ENCODE measurements around the gene RASA4B.

The RASA4B gene

DNA sequence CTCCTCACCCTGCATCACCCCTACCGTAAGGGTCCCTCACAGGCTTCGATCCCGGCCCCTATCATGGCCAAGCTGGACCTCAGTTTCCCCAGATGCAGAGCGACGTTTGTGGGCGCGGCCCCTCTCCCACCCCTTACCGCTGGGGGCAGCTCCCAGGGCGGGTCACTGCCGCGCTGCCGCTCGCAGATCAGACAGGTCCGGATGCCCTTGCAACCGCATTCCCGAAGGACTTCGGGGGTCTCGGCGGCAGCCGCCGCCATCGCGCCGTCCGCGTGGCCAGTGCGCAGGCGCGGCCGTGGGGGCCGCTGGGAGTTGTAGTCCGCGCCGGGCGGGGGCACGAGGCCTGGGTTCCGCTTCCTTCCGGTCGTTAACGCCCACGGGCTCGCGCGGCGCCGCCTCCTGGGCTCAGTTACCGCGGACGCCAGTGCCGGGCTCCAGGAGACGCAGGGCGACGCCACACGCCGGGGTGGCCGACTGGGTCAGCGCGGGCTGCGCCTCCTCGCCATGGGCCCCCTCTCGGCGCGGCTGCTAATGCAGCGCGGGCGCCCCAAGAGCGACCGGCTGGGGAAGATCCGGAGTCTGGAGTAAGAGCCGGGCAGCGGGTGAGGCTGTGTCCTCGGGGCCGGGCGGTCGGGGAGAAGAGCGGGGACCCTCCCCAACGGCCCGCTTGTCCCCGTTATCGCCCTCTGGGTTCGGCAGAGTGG is 52.8 kb downstream of the RASA4B start, which contains the start of the genes ALKBH4 and LRWD1:
Gene ALKBH4, minus strand, starts transcription at position 287 of the 704 bp plus-strand sequence. Its CDS starts 27 bp downstream, at position 260.
Gene LRWD1, plus strand, starts transcription at position 408 of the 704 bp plus-strand sequence. Its CDS starts 97 bp downstream, at position 505.
- peak within 1 kb of the TSS; percentile 75 for H3K27ac ChIP-seq (ENCODE audit: low read depth, low read length)
- H3K4me2 ChIP-seq (ENCODE audit: low read depth, low read length, poor library complexity, severe bottlenecking), result peak within 1 kb of the TSS; percentile 73
- peaks cover 17% of the 10 kb centered on the region; the same call in 1 of the 2 replicates for H3F3A ChIP-seq (ENCODE audit: insufficient read depth)
- no peaks in the 10 kb centered on the region; the same call in 1 of the 2 replicates for H4K20me1 ChIP-seq (ENCODE audit: low read depth, low read length)
- H3K4me3 ChIP-seq (ENCODE audit: insufficient read depth, low read length, poor library complexity, severe bottlenecking), result peak within 1 kb of the TSS; percentile 89
- H3K9me2 ChIP-seq (replicated peaks; ENCODE audit: insufficient read depth, low read length), result no peaks in the 10 kb centered on the region
- no peaks in the 10 kb centered on the region for H3K9me3 ChIP-seq (ENCODE audit: insufficient read depth, low read length)
- no peaks in the 10 kb centered on the region for H3K36me3 ChIP-seq (ENCODE audit: low read length)
- H3K79me2 ChIP-seq (ENCODE audit: insufficient read depth, low read length), result peaks cover 32% of the 10 kb centered on the region
- H2AFZ ChIP-seq (ENCODE audit: low read depth, low read length, severe bottlenecking), result peak within 1 kb of the TSS; percentile 82
- H3K27me3 ChIP-seq (ENCODE audit: low read length), result no peaks in the 10 kb centered on the region
- TF ChIP-seq EZH2phosphoT487 (conservative IDR thresholded peaks at IDR 0.05; ENCODE audit: low read length) (no peak), CTCF (IDR thresholded peaks at IDR 0.05; ENCODE audit: insufficient read depth, low read length, poor library complexity, severe bottlenecking) (no peak)
- peak within 1 kb of the TSS; percentile 87 for H3K9ac ChIP-seq (ENCODE audit: low read length)

DNA sequence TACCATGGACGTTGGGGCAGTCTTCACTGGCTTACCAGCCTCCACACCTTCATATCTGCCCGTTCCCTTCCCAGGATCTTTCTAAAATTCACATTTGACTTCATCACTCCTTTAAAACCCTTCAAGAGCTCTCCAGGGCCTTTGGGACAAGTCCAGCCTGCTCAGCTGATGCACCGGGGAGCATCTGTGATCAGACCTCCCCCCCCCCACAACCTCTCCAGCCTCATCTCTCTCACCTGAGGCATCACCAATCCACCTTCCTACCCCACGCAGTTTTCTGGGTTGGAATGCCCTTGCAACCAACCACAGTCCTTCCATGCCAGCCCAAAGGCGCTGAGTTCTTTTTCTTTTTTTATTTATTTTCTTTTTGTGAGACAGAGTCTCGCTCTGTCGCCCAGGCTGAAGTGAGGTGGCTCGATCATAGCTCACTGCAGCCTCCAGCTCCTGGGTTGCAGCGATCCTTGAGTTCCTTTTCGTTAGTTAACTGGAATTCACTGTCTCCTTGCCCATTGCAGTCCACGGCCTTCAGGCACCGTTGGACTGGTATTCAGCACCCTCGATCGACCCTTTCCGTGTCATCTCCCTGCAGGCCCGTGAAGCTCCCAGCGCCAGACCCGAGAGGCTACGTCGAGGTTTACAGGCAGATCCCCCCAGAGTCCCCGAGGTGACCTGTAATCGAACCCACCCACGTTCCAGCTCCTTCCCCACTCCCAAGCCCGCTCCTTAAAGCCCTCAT is 53.6 kb downstream of the RASA4B start:
- H3K4me2 ChIP-seq (ENCODE audit: low read depth, low read length, poor library complexity, severe bottlenecking), result peak overlapping the region; percentile 73
- H3F3A ChIP-seq (ENCODE audit: insufficient read depth), result peaks cover 17% of the 10 kb centered on the region; the same call in 1 of the 2 replicates
- H3K79me2 ChIP-seq (ENCODE audit: insufficient read depth, low read length), result peaks cover 32% of the 10 kb centered on the region
- H3K36me3 ChIP-seq (ENCODE audit: low read length), result no peaks in the 10 kb centered on the region
- H3K9me3 ChIP-seq (ENCODE audit: insufficient read depth, low read length), result no peaks in the 10 kb centered on the region
- H3K27ac ChIP-seq (ENCODE audit: low read depth, low read length), result 0 out of 2 replicates have a peak overlapping the region, but pooled peaks have one; percentile 26
- H3K9ac ChIP-seq (ENCODE audit: low read length), result peak overlapping the region; percentile 87
- no peaks in the 10 kb centered on the region for H3K27me3 ChIP-seq (ENCODE audit: low read length)
- H3K4me3 ChIP-seq (ENCODE audit: insufficient read depth, low read length, poor library complexity, severe bottlenecking), result peak overlapping the region; percentile 89
- peak overlapping the region; percentile 82 for H2AFZ ChIP-seq (ENCODE audit: low read depth, low read length, severe bottlenecking)
- TF ChIP-seq CTCF (IDR thresholded peaks at IDR 0.05; ENCODE audit: insufficient read depth, low read length, poor library complexity, severe bottlenecking), result no peak
- no peak for TF ChIP-seq EZH2phosphoT487 (conservative IDR thresholded peaks at IDR 0.05; ENCODE audit: low read length)
- no peaks in the 10 kb centered on the region for H3K9me2 ChIP-seq (replicated peaks; ENCODE audit: insufficient read depth, low read length)
- H4K20me1 ChIP-seq (ENCODE audit: low read depth, low read length), result no peaks in the 10 kb centered on the region; the same call in 1 of the 2 replicates

- H3K79me2 ChIP-seq (ENCODE audit: insufficient read depth, low read length), result peaks cover 26% of the 10 kb centered on the region
- H3K27me3 ChIP-seq (ENCODE audit: low read length), result no peaks in the 10 kb centered on the region
- H3K4me2 ChIP-seq (ENCODE audit: low read depth, low read length, poor library complexity, severe bottlenecking), result no peak overlapping the region
- peaks cover 8% of the 10 kb centered on the region for H3F3A ChIP-seq (ENCODE audit: insufficient read depth)
- H3K36me3 ChIP-seq (ENCODE audit: low read length), result no peaks in the 10 kb centered on the region
- H3K9me2 ChIP-seq (replicated peaks; ENCODE audit: insufficient read depth, low read length), result no peaks in the 10 kb centered on the region
- no peaks in the 10 kb centered on the region for H3K9me3 ChIP-seq (ENCODE audit: insufficient read depth, low read length)
- H3K27ac ChIP-seq (ENCODE audit: low read depth, low read length), result no peak overlapping the region
- no peaks in the 10 kb centered on the region for H4K20me1 ChIP-seq (ENCODE audit: low read depth, low read length)
- H3K4me3 ChIP-seq (ENCODE audit: insufficient read depth, low read length, poor library complexity, severe bottlenecking), result no peak overlapping the region
- TF ChIP-seq CTCF (IDR thresholded peaks at IDR 0.05; ENCODE audit: insufficient read depth, low read length, poor library complexity, severe bottlenecking) (no peak), EZH2phosphoT487 (conservative IDR thresholded peaks at IDR 0.05; ENCODE audit: low read length) (no peak)
- H2AFZ ChIP-seq (ENCODE audit: low read depth, low read length, severe bottlenecking), result no peak overlapping the region
- H3K9ac ChIP-seq (ENCODE audit: low read length), result no peak overlapping the region
These were observed 57.1 kb downstream of the RASA4B start for GRCh38 chr7:102460467-102460866.

Measured in SU-DHL-6 (cell line).